Prostate gland (tissue), 2 donors: ENCODE measurements around the gene SERPINB1. TPM values are rescaled to one million over a fixed set of nuclear protein-coding genes. Genes with fewer than 3 reads are reported as not detected.

Source experiments
- DNase-seq: peaks from one replicate; pipeline ENCODE4 v3.0.0-alpha.2; 2019; ENCODE audit warnings: low spot score
- H3K27ac ChIP-seq, 2 donors: fragments of 200-600 bp; sonication (generic); 2 replicates each; pipeline ENCODE4 v1.5.1; 2017 to 2019
- H3K27me3 ChIP-seq: fragments of 200-600 bp; sonication (generic); replicated peaks from 2 replicates; pipeline ENCODE4 v1.5.1; 2019; ENCODE audit not compliant: insufficient read depth
- H3K36me3 ChIP-seq, 2 donors: fragments of 200-600 bp; sonication (generic); 1 replicate in 1 of 2; 2 replicates in 1 of 2; pipeline versions ENCODE4 v1.5.1 to v1.8.1; 2017 to 2019
- H3K4me1 ChIP-seq: fragments of 200-600 bp; sonication (generic); replicated peaks from 2 replicates; pipeline ENCODE4 v1.5.1; 2019
- H3K4me3 ChIP-seq, 2 donors: fragments of 200-600 bp; sonication (generic); 2 replicates each; pipeline ENCODE4 v1.5.1; 2017 to 2019
- H3K9me3 ChIP-seq: fragments of 200-600 bp; sonication (generic); 2 replicates; pipeline ENCODE4 v1.5.1; 2017
- POLR2A ChIP-seq: fragments of 450-650 bp; IDR thresholded peaks from one replicate; pipeline ENCODE4 v1.6.1; 2016; ENCODE audit warnings: antibody characterized with exemption, mild to moderate bottlenecking
- POLR2AphosphoS5 ChIP-seq: sonication (generic); formaldehyde crosslinking; IDR thresholded peaks from one replicate; pipeline ENCODE4 v1.6.1; 2017; ENCODE audit warnings: antibody characterized with exemption
- WGBS: methylation state at CpG from one replicate; pipeline ENCODE4 v1.1.5; 2018; 5-methylcytosine and 5-hydroxymethylcytosine counted together
- intact Hi-C: fragments of 100-400 bp; cut with DNase I; formaldehyde crosslinking; loops from one replicate; pipeline ENCODE4 v1.14.2; 2022
- total RNA-seq, 2 donors: library from RNA; depleted of rRNA; stranded (reverse); fragments of >200 nt; gene quantifications; one replicate each; pipeline ENCODE4 v1.1.0, GENCODE V29; 2016
- TF ChIP-seq, protein P1 (sequence below), 4 experiments: fragments of 200-600 bp in 2 of 4; fragments of 450-650 bp in 2 of 4; sonication (generic) in 2 of 4; IDR thresholded peaks; 1 replicate in 3 of 4; 2 replicates in 1 of 4; pipeline ENCODE4 v1.5.1; 2016 to 2019; ENCODE audit warnings: antibody characterized with exemption in 4 of 4, mild to moderate bottlenecking in 2 of 4, moderate library complexity in 2 of 4

SERPINB1 gene
- total RNA-seq, 2 donors from 2014 or later: 27.5 to 31.1 TPM

DNA sequence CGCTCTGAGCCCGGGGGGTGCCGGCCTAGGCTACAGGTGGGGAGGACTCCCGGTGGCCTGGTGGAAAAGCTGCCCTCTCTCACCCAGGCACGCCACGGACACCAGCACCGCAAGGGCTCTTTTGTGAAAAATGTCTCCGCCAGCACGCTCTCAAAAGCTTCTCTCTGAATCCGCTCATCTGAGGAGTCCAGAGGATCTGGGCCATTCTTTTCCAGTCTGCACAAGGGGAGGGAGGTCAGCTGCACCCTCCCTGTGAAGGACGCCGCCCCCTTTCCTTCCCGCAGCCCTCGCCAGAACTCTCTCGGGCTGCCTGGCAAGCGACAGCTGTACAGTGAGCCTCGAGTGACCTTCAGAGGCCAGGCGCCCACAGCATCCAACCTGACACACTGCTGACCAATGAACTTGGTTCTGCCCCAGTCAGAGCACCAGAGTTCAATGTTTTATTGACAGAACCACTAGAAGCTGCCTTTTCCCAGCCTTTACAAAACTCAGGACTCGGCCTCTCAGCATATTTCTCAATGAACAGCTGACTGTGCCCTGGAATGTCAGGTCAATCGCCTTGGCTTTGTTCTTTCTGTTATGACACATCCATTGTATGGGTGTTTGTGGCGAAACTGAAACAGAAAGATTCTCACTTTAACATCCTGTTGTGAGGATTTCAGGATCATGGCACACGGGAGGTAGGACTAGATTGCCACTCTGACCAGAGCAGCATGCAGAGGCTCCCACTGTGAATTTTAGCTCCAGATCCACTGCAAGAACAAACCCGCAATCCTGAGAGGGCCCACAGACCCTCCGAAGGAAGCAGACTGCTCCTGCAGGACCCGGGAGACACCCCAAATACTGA, 34.8 kb upstream of the SERPINB1 start:
- Histone ChIP-seq H3K4me1 (no peaks in the 10 kb centered on the region), H3K27me3 (no peaks in the 10 kb centered on the region), H3K27ac (peak overlapping the region; percentile 58 to 64), H3K9me3 (no peaks in the 10 kb centered on the region), H3K36me3 (no peaks in the 10 kb centered on the region), H3K4me3 (peak overlapping the region; percentile 40 to 41)
- WGBS: 44% methylated on average over 25 of the region's 25 CpGs
- no peak for DNase-seq
- peak; percentile 40 for TF ChIP-seq POLR2AphosphoS5
- TF ChIP-seq, protein P1, sequence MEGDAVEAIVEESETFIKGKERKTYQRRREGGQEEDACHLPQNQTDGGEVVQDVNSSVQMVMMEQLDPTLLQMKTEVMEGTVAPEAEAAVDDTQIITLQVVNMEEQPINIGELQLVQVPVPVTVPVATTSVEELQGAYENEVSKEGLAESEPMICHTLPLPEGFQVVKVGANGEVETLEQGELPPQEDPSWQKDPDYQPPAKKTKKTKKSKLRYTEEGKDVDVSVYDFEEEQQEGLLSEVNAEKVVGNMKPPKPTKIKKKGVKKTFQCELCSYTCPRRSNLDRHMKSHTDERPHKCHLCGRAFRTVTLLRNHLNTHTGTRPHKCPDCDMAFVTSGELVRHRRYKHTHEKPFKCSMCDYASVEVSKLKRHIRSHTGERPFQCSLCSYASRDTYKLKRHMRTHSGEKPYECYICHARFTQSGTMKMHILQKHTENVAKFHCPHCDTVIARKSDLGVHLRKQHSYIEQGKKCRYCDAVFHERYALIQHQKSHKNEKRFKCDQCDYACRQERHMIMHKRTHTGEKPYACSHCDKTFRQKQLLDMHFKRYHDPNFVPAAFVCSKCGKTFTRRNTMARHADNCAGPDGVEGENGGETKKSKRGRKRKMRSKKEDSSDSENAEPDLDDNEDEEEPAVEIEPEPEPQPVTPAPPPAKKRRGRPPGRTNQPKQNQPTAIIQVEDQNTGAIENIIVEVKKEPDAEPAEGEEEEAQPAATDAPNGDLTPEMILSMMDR (IDR thresholded peaks at IDR 0.05): no peak
- no peak for TF ChIP-seq POLR2A
- intact Hi-C loops: no loop called here

DNA sequence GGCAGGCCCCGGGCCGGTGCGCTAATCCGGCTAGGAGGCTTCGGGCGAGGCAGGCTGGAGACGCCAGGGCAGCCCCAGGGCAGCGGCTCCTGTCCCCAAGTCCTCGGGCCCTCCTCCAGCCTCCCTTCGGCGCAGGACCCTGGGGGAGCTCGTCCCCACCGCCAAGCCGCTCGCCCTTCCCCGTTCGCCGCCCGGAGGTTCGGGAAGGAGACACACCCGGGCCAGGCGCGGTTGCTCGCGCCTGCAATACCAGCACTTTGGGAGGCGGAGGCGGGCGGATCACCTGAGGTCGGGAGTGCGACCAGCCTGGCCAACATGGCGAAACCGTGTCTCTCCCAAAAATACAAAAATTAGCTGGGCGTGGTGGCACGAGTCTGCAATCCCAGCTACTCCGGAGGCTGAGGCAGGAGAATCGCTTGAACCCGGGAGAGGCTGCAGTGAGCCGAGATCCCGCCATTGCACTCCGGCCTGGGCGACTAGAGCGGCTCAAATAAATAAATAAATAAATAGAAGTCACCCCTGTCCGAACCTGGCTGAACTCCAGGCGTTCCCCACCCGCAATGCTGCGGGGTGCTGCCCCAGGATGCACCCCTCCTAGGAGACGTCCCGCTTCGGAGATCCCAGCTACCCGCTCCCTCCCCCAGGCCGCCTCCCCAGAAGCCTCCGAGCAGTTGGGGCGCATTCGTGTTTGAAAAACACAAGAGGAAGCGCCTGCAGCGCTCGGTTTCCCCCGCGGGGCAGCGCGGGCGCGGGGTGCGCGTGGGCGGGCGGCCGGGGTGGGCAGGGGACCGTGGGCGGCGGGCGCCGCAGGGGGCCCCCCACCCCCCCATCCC, 33.9 kb upstream of the SERPINB1 start:
- H3K4me3 ChIP-seq: peak overlapping the region; percentile 40 to 41
- intact Hi-C loops: no loop called here
- no peak for DNase-seq
- no peaks in the 10 kb centered on the region for H3K36me3 ChIP-seq
- no peaks in the 10 kb centered on the region for H3K9me3 ChIP-seq
- no peak for TF ChIP-seq POLR2A
- TF ChIP-seq, protein P1 (IDR thresholded peaks at IDR 0.05): peak in 1 of 4 experiments; percentile 11
- TF ChIP-seq POLR2AphosphoS5: no peak
- H3K27me3 ChIP-seq: no peaks in the 10 kb centered on the region
- no peaks in the 10 kb centered on the region for H3K4me1 ChIP-seq
- peak overlapping the region; percentile 54 to 58 for H3K27ac ChIP-seq
- WGBS: 5% methylated on average over 42 of the region's 73 CpGs

DNA sequence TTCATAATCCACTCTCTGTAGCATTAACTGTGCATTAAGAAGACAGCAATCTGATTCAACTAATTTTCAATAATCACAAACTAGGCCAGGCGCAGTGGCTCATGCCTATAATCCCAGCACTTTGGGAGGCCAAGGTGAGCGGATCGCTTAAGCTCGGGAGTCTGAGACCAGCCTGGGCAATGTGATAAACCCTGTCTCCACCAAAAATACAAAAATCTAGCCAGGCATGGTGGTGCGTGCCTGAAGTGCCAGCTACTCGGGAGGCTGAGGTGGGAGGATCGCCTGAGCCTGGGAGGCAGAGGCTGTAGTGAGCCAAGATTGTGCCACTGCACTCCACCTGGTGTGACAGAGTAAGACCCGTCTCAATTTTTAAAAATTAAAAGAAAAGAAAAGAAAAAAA, 32.0 kb upstream of the SERPINB1 start:
- 95% methylated on average over 8 of the region's 8 CpGs for WGBS
- no peak for DNase-seq
- Histone ChIP-seq H3K36me3 (no peaks in the 10 kb centered on the region), H3K27me3 (no peaks in the 10 kb centered on the region), H3K4me3 (no peak overlapping the region), H3K27ac (no peak overlapping the region), H3K9me3 (no peaks in the 10 kb centered on the region), H3K4me1 (no peaks in the 10 kb centered on the region)
- TF ChIP-seq POLR2A (no peak), POLR2AphosphoS5 (no peak)
- TF ChIP-seq, protein P1 (IDR thresholded peaks at IDR 0.05): no peak
- intact Hi-C loops: no loop called here

DNA sequence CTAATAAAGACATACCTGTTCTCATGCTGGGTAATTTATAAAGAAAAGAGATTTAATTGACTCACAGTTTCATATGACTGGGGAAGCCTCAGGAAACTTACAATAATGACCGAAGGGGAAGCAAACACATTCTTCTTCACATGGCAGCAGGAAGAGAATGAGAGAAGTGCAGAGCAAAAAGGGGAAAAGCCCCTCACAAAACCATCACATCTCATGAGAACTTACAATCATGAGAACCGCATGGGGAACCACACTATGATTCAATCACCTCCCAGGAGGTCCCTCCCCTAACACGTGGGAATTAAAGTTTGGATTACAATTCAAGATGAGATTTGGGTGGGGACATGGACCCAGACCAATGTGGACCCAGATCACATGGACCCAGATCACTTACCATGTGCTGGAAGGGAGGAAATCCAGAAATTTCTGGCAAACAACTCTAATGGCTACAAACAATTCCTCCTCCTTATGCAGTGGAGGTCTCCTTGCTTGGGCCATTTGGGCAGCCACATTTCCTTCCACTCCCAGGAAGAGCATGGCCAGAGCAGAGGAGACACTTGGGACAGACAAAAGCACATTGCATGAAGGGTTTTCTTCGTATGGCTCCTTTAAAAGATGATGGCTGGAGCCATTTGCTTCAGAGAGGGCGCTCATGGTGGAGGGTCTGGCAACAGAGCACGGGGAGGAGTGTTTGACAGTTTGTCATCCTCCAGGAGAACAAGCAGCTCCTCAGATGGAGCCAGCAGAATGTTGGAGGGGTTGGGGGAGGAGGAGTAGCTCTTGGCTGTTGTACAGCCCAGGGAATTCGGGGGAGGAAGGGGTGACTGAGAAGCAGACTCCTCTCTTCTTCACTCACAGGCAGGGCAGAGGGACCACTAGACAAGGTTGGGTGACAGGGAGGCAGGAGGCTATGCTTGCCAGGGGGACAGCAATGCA, 31.0 kb upstream of the SERPINB1 start:
- TF ChIP-seq POLR2A: no peak
- no peak for TF ChIP-seq POLR2AphosphoS5
- TF ChIP-seq, protein P1 (IDR thresholded peaks at IDR 0.05): no peak
- no peak for DNase-seq
- Histone ChIP-seq H3K27me3 (no peaks in the 10 kb centered on the region), H3K9me3 (no peaks in the 10 kb centered on the region), H3K36me3 (no peaks in the 10 kb centered on the region), H3K27ac (no peak overlapping the region), H3K4me1 (no peaks in the 10 kb centered on the region), H3K4me3 (no peak overlapping the region)
- intact Hi-C loops: no loop called here
- WGBS: 68% methylated on average over 7 of the region's 7 CpGs
